Measurements from ENCODE around the gene NUDT7. TPM values are rescaled to one million over a fixed set of nuclear protein-coding genes. Genes with fewer than 3 reads are reported as not detected.

NUDT7 gene
- total and polyA plus RNA-seq, 9 of the 15 experiments (the other 6 are each of a cell fraction or from before 2014, with no cell fraction given) = 5.6 to 24.2 (median 10.5) TPM

GRCh38 chr16:77739559-77739892 lies 17.2 kb downstream of the NUDT7 start (continued):
- TF ChIP-seq, protein P1, sequence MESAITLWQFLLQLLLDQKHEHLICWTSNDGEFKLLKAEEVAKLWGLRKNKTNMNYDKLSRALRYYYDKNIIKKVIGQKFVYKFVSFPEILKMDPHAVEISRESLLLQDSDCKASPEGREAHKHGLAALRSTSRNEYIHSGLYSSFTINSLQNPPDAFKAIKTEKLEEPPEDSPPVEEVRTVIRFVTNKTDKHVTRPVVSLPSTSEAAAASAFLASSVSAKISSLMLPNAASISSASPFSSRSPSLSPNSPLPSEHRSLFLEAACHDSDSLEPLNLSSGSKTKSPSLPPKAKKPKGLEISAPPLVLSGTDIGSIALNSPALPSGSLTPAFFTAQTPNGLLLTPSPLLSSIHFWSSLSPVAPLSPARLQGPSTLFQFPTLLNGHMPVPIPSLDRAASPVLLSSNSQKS (CRISPR knock-in tag; IDR thresholded peaks at IDR 0.05) = peak; percentile 78; the same call in 1 of the 2 replicates
- 0 out of 2 replicates have a peak, but pooled peaks have one; percentile 34 for TF ChIP-seq CLOCK (CRISPR knock-in tag; IDR thresholded peaks at IDR 0.05; ENCODE audit: borderline replicate concordance)
- no peak for TF ChIP-seq MNT (conservative IDR thresholded peaks at IDR 0.05)
- TF ChIP-seq NONO (IDR thresholded peaks at IDR 0.05; ENCODE audit: low read depth in 2 of 2, low read length in 1 of 2) = no peak
- peak; percentile 64; the same call in 1 of the 2 replicates for TF ChIP-seq ZNF134 (CRISPR knock-in tag; conservative IDR thresholded peaks at IDR 0.05)
- no peak for TF ChIP-seq CHD2 (IDR thresholded peaks at IDR 0.05; ENCODE audit: low read depth, low read length)
- TF ChIP-seq SOX6 (IDR thresholded peaks at IDR 0.05) = no peak
- no peak for TF ChIP-seq NFATC3 (IDR thresholded peaks at IDR 0.05)
- no peak for TF ChIP-seq RUNX1 (IDR thresholded peaks at IDR 0.05; ENCODE audit: low read depth)
- peak; percentile 94 for TF ChIP-seq NFXL1 (CRISPR knock-in tag; IDR thresholded peaks at IDR 0.05)
- TF ChIP-seq ZNF561 (CRISPR knock-in tag; conservative IDR thresholded peaks at IDR 0.05) = 0 out of 2 replicates have a peak, but pooled peaks have one; percentile 54
- no peak for TF ChIP-seq CBX5 (IDR thresholded peaks at IDR 0.05; ENCODE audit: borderline replicate concordance, low read depth)
- TF ChIP-seq, protein P2, sequence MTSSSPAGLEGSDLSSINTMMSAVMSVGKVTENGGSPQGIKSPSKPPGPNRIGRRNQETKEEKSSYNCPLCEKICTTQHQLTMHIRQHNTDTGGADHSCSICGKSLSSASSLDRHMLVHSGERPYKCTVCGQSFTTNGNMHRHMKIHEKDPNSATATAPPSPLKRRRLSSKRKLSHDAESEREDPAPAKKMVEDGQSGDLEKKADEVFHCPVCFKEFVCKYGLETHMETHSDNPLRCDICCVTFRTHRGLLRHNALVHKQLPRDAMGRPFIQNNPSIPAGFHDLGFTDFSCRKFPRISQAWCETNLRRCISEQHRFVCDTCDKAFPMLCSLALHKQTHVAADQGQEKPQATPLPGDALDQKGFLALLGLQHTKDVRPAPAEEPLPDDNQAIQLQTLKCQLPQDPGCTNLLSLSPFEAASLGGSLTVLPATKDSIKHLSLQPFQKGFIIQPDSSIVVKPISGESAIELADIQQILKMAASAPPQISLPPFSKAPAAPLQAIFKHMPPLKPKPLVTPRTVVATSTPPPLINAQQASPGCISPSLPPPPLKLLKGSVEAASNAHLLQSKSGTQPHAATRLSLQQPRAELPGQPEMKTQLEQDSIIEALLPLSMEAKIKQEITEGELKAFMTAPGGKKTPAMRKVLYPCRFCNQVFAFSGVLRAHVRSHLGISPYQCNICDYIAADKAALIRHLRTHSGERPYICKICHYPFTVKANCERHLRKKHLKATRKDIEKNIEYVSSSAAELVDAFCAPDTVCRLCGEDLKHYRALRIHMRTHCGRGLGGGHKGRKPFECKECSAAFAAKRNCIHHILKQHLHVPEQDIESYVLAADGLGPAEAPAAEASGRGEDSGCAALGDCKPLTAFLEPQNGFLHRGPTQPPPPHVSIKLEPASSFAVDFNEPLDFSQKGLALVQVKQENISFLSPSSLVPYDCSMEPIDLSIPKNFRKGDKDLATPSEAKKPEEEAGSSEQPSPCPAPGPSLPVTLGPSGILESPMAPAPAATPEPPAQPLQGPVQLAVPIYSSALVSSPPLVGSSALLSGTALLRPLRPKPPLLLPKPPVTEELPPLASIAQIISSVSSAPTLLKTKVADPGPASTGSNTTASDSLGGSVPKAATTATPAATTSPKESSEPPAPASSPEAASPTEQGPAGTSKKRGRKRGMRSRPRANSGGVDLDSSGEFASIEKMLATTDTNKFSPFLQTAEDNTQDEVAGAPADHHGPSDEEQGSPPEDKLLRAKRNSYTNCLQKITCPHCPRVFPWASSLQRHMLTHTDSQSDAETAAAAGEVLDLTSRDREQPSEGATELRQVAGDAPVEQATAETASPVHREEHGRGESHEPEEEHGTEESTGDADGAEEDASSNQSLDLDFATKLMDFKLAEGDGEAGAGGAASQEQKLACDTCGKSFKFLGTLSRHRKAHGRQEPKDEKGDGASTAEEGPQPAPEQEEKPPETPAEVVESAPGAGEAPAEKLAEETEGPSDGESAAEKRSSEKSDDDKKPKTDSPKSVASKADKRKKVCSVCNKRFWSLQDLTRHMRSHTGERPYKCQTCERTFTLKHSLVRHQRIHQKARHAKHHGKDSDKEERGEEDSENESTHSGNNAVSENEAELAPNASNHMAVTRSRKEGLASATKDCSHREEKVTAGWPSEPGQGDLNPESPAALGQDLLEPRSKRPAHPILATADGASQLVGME (CRISPR knock-in tag; IDR thresholded peaks at IDR 0.05) = peak; percentile 87
- TF ChIP-seq HMG20B (CRISPR knock-in tag; IDR thresholded peaks at IDR 0.05) = no peak

All from K562 (cell line).